GM12891 (cell line): ENCODE results near the gene PHF21A.

Experiments used
- POLR2A ChIP-seq: IDR thresholded peaks from 2 replicates; pipeline ENCODE4 v1.6.1; 2011; ENCODE audit warnings: low read depth, low read length, control low read depth
- POLR2AphosphoS5 ChIP-seq: IDR thresholded peaks from 2 replicates; pipeline ENCODE4 v1.6.1; 2011; ENCODE audit warnings: low read depth, low read length, control low read depth
- POU2F2 ChIP-seq: IDR thresholded peaks from 2 replicates; pipeline ENCODE4 v1.6.1; 2011; ENCODE audit warnings: low read depth, mild to moderate bottlenecking, control low read depth, low read length, moderate library complexity
- SPI1 ChIP-seq: IDR thresholded peaks from 2 replicates; pipeline ENCODE4 v1.6.1; 2011; ENCODE audit warnings: low read depth, low read length, control low read depth
- TAF1 ChIP-seq: IDR thresholded peaks from 2 replicates; pipeline ENCODE4 v1.6.1; 2011; ENCODE audit warnings: low read depth, low read length, control low read depth

DNA sequence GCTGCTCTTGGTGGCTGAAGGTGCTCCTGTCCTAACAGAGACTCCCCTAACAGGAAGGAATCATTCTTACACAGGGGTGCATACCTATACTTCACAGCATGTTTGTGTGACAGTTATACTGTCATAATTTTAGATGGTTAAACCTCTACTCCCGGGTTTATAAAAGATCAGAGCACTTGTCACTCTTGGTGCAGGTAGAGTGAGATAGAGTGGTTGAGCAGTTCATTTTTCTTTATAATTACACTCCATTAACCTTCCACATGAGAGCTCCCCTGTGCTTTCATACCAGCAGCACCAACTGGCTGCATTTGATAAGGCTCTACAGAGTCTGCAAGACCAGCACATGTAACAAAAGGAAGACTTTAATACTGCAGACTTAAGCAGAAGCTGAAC lies 125.9 kb downstream of the PHF21A start:
- TF ChIP-seq TAF1 (no peak), POLR2AphosphoS5 (no peak), POLR2A (no peak), SPI1 (no peak), POU2F2 (no peak)
